HG02763 (cell line): ENCODE data around the gene DTNB.

Experiments used
- ATAC-seq: cut with Tn5 transposase; IDR thresholded peaks from one replicate; pipeline ENCODE4 v1.9.1; 2021; ENCODE audit warnings: mild to moderate bottlenecking, moderate library complexity; ENCODE audit not compliant: unreplicated experiment

The DTNB gene

GRCh38 chr2:25374827-25375226 lies 298.6 kb downstream of the DTNB start:
- no peak for ATAC-seq

DNA sequence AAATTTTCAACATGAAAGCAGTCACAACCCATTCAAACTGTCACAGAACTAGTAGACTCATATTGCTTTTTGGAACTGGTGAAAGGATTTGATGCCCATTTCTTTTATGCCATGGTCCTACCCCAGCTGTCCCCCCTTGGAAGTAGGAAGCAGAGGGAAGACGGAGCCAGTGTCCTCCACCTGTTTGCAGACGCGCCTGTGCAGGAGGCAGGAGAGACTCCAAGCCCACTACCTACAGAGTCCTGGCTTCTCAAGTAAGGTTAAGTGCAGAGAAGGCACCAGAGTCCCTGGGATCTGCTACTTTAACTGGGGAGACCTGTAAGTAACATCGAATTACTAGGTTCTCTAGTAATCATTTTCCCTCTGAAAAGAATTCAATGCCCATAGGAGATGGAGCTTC lies 299.0 kb downstream of the DTNB start:
- ATAC-seq: no peak

DNA sequence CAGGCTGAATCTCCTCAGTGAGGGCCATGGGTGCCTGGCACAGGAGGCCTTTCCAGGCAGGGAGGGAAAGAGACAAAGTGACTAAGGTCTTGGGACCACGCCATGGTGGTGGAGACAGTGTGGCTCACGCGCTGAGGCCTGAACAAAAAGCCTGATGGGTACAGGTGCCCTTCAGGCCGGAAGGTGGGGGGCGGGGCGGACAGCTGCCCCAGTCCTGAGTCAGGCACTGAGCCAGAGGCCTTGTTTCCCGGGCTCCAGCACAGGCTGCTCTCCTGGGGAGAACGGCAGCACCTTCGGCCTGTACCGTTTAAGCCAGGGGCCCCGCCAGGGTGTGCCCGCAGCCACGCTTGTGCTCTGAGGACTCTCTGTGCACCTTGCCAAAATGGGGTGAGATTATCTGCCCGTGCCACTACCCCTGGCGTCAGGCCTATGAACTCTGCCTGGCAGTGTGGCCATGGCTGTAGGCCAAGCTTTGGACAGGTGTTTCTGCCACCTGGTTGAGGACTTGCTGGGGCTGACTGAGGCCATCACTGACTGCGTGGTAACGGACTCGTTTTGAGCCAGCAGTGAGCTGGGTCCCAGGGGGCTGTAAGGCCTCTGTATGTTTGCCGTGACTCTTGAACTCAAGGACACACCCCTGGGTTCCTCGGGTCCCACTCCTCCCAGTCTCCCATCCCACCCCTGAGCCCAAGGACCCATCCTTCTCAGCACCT lies 300.0 kb downstream of the DTNB start:
- ATAC-seq: no peak

DNA sequence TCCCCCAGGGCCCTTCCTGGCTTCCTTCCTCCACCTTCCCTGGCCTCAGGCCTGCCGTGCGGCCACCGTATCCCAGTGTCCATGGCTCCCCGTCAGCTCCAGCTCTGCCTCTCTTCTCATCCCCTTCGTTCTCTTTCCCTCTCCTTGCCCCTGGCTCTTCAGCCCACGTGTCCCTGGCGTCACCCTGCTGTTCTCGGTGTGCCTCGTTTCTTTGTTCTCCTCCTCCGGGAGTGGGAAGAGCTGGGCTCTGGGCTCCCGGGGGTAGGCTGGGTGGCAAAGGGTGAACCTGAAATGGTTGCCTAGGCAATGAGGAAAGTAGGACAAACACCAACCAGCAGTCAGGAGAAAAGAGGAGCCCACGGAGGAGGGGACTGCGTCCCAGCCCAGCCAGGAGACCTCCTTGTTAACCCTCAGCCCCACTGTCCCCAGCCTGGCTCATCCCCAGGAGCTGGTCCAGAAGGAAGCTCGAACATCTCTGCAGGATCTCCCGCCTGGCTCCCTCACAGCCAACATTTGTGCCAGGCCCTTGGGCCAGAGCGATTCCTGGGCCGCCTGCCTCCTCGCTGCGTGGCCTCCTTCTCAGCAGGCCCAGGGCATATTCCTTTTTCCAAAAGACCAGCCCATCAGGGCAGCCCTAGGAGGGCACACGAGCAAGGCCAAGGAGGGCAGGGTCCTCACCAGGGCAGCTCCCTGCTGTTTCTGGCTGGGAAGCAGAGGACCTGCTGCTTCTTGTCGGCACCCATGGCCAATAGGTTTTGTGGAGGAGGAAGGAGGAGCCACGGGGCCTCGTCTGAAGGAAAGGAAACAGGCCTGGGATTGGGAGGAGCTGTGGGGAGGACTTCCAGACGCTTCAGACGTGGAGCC lies 300.7 kb downstream of the DTNB start:
- ATAC-seq: no peak

- no peak for ATAC-seq
Observed at GRCh38 chr2:25371253-25372241, 301.8 kb downstream of the DTNB start.

DNA sequence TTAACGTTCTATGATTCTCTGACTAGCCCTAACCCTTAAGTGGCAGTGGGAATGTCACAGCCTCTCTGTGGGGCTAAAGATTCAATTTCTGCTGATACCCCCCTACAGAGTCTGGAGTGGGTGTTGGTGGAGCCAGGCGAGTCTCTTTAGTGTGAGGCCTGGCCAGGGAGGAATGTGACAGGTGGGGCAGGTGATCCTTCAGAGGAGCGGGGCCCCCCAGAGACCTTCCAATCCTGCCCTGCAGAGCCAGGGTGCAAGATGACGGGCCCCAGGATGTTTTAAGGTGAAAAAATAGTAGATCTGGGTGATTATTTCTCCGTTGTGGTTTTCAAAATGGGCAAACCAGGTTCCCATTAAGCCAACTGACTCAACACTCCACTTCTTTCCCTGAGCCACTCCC lies 303.5 kb downstream of the DTNB start:
- no peak for ATAC-seq

GRCh38 chr2:25369439-25369838 lies 303.9 kb downstream of the DTNB start:
- no peak for ATAC-seq

DNA sequence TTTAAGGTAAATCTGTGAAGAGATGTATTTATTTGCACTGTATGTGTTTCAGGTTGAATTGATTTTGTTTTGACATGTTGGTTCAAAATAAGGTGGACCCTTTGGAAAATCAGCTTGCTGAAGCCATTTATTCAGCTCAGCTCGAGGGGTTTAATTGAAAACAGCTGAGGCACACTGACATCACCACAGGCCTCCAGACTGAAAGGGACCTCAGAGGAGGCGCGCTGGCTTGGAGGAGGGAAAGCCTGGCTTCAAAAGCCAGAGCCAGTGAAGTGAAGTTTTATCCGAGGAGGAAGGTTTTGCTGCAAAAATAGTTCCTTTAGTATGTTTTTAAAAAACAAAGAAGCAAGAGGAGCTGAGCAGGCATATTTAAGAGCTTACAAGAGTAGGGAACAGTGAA lies 304.7 kb downstream of the DTNB start:
- ATAC-seq: no peak

DNA sequence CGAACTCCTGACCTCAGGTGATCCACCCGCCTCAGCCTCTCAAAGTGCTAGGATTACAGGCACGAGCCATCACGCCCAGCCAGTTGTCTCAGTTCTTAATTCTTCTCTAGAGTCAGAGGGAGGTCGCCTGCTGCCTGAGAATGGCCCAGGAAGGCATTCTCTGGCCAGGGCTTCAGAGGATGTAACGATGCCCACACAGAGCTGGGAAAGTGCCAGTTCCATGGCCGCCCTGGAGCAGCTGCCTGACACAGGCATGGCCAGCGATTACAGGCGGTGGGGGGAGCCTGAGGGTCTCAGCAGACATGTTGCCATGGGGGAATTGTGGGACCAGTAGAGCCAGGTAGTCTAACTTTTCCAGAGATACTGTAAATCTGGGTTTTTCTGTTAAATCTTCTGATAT lies 306.1 kb downstream of the DTNB start:
- ATAC-seq: no peak

DNA sequence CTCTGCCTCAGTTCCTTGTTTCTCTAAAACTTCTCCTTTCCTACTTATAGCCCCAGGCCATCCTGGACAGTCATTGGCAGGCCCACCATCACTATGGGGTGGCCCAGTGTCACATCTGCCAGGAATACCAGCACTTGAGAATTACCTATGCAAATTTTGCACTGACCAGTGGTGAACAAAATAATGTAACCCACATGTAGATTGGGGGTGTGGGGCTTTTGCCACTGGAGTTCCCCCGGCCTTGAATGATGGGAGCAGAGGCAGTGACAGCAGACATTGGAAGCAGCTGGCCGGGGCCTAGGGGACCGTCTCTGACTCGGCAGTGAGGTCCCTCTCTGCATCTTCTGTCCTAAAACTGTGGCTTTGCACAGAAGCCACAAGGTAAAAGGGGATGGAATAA lies 306.7 kb downstream of the DTNB start:
- no peak for ATAC-seq

- ATAC-seq: no peak
Observed at GRCh38 chr2:25365241-25365640, 308.1 kb downstream of the DTNB start.

- no peak for ATAC-seq
Observed at GRCh38 chr2:25363733-25364132, 309.6 kb downstream of the DTNB start.

GRCh38 chr2:25362434-25363145 lies 310.8 kb downstream of the DTNB start:
- ATAC-seq: peak; percentile 63

GRCh38 chr2:25362049-25362433 lies 311.3 kb downstream of the DTNB start:
- ATAC-seq: peak; percentile 85

- no peak for ATAC-seq
Observed at GRCh38 chr2:25361261-25362048, 311.9 kb downstream of the DTNB start.

GRCh38 chr2:25358836-25359235 lies 314.5 kb downstream of the DTNB start:
- no peak for ATAC-seq

DNA sequence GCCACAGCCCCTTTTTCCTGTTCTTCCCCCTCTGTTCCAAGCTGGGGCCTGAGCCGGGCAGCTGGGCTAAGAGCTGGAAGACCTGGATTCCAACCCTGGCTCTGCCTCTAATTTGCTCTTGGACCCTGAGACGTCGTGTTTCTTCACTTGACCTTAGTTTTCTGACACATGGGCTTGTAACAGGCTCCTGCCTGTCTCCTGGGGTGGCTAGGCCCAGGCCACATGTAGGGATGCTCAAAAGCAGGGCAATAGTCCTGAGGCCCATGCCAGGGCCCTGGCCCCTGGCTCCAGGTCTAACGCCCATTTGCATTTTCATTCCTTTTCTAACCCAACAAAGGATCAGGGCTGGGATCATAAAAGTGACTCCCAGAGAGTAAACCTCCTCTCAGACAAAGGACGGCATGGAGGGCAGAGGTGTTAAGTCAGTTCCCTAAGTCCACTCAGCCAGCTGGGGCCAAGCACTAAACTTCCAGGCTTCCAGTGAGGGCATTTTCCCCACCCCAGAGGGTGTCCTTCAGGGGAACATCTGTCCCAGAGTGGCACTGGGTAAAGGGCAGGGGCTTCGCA lies 315.0 kb downstream of the DTNB start:
- ATAC-seq: no peak

- no peak for ATAC-seq
Observed at GRCh38 chr2:25356088-25356487, 317.3 kb downstream of the DTNB start.

DNA sequence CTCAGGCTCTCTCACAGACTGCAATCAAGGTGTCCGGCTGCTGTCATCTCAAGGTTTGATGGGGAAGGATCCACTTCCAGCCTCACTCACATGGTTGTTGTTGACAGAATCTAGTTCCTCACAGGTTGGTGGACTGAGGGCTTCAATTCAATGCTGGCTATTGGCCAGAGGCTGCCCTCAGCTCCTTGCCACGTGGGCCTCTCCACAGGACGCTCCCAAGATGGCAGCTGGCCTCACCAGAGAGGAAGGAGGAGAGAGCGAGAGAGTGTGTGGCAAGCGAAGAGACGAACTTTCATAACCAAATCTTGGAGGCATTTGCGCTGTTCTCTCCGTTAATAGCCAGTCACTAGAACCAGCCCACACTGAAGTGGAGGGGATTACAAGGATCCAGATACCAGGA lies 318.1 kb downstream of the DTNB start:
- ATAC-seq: no peak
